Transverse colon (tissue), 4 donors: ENCODE measurements around the gene TBX1.

Experiments used
- POLR2A ChIP-seq: fragments of 450-650 bp; IDR thresholded peaks from one replicate; pipeline ENCODE4 v1.6.1; 2016; ENCODE audit warnings: antibody characterized with exemption, mild to moderate bottlenecking, moderate library complexity
- POLR2AphosphoS5 ChIP-seq, 3 donors: sonication (generic); formaldehyde crosslinking; IDR thresholded peaks; one replicate each; pipeline ENCODE4 v1.6.1; 2016; ENCODE audit warnings: antibody characterized with exemption in 3 of 3
- TF ChIP-seq, protein P1 (sequence below), 5 experiments: fragments of 200-600 bp in 3 of 5; fragments of 450-650 bp in 2 of 5; sonication (generic) in 3 of 5; IDR thresholded peaks; 1 replicate in 2 of 5; 2 replicates in 3 of 5; pipeline ENCODE4 v1.5.1; 2016 to 2017; ENCODE audit warnings: antibody characterized with exemption in 5 of 5, inconsistent platforms in 3 of 5, mild to moderate bottlenecking in 2 of 5, moderate library complexity in 1 of 5

DNA sequence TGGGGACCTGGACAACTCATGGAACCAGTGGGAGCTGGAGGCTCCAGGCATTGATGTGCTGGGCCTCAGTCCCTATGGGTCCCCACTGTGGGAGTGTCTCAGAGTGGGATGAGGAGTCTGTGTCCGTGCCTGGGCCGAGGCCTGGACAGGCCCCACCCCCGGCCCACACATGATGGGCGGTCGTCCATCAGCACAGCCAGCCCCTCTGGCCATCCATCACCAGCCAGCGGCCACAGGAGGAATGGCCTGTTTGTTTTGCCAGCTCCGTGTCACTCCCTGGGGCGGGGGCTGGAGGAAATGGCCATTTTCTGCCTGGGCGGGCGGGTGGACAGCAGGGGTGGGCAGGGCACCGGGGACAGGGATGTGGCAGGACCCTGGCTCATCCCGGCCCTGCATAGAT, 13.0 kb upstream of the TBX1 start:
- TF ChIP-seq, protein P1, sequence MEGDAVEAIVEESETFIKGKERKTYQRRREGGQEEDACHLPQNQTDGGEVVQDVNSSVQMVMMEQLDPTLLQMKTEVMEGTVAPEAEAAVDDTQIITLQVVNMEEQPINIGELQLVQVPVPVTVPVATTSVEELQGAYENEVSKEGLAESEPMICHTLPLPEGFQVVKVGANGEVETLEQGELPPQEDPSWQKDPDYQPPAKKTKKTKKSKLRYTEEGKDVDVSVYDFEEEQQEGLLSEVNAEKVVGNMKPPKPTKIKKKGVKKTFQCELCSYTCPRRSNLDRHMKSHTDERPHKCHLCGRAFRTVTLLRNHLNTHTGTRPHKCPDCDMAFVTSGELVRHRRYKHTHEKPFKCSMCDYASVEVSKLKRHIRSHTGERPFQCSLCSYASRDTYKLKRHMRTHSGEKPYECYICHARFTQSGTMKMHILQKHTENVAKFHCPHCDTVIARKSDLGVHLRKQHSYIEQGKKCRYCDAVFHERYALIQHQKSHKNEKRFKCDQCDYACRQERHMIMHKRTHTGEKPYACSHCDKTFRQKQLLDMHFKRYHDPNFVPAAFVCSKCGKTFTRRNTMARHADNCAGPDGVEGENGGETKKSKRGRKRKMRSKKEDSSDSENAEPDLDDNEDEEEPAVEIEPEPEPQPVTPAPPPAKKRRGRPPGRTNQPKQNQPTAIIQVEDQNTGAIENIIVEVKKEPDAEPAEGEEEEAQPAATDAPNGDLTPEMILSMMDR (IDR thresholded peaks at IDR 0.05), result no peak
- no peak for TF ChIP-seq POLR2A
- TF ChIP-seq POLR2AphosphoS5 (IDR thresholded peaks at IDR 0.05), result no peak
